Stimulated activated CD8-positive, alpha-beta memory T cell treated with anti-CD3 and anti-CD28 coated beads, Interleukin-12 subunit alpha, Interleukin-12 subunit beta, amount 100 ng/mL, for 4 hours (primary cell): Measurements from ENCODE around the gene GDNF.
"Not testable (repeated sequence)": the region's sequence is repeated elsewhere in the genome, so short reads cannot be mapped to it uniquely, and the experiment has no call there.

Source experiments
- DNase-seq: peaks from one replicate; pipeline ENCODE4 v3.0.0-alpha.2; 2020; ENCODE audit warnings: low read depth

The GDNF gene, protein sequence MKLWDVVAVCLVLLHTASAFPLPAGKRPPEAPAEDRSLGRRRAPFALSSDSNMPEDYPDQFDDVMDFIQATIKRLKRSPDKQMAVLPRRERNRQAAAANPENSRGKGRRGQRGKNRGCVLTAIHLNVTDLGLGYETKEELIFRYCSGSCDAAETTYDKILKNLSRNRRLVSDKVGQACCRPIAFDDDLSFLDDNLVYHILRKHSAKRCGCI

DNA sequence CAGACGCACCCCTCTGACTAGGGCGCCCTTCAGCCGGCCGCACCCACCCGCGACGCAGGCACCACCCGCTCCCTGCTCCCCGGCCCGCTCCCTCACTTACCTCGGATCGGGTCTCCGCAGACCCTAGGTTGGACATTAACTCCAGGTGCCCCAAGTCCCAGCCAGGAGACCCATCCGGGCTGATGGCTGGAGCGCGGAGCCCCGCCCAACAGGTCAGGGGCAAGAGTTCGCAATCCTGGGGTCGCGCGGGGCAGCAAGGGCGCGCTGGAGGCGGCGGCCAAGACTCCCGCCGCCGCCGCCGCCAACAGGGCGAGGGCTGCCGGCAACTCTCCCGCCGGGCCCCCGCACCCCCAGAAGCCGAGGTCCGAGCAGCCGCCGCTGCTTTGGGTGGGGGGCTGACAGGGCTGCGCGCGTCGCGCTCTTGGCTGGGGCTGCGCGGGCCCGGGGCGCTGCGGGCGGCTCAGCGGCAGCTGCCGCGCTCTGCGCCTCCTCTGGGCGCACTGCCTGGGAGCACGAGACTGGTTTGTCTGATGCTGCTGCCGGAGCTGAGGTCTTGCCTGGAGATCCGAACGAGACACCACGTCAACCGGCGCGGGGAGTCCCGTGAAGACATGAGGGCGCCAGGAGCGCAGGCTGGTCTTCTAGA, at the start of gene GDNF:
TSS of gene GDNF (minus strand) at position 635 of the 646 bp plus-strand sequence. CDS start 5,245 bp downstream, outside the sequence.
- no peak for DNase-seq

DNA sequence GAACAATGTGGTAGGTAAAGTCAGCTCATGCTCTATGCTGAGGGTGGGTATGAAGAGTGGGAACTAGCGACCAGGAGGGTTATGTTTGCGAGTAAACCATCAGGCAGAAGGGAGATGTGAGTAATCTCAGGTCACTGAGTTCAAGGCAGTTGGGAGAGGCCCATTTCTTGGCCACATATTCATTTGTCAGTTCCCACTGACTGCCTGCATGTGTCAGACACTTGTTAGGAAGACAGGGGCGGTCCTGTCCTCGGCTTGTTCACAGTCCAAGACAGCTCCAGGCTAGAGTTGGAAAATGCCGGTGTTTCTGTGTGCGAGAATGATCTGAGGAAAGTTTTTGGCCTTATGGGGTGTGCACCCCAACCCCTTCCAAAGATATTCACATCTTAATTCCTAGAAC, 48.6 kb upstream of the GDNF start:
- no peak for DNase-seq

DNA sequence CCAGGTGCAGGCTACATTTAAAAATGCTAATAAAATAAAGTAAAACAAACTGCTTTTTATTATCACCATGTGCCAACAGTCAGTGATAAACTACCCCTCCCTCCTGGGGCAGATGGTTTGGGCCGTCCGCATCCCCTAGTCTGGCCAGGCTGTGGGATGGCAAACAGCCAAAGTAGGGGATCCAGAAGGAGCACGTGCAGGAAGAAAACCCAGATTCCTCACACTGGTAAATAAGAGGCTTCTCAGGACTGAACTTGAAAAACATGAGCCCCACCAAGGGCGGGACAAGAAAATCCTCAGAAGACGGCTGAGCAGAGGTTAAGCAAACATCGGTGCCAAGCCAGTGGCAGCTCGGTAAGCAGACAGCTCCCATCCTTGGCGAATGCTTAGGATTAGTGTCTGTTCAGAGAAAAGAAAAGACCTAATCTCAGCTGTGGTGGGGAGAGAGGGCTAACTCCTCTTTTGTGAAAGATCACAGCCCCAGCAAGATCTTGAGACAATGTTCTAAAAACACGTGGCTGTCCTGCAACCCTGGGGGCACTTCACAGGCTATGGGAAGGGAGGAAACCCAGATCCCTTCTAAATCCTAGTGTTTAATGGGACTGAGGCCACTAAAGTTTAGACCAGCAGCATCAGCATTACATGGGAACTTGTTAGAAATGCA, 46.5 kb upstream of the GDNF start:
- DNase-seq, result no peak

DNA sequence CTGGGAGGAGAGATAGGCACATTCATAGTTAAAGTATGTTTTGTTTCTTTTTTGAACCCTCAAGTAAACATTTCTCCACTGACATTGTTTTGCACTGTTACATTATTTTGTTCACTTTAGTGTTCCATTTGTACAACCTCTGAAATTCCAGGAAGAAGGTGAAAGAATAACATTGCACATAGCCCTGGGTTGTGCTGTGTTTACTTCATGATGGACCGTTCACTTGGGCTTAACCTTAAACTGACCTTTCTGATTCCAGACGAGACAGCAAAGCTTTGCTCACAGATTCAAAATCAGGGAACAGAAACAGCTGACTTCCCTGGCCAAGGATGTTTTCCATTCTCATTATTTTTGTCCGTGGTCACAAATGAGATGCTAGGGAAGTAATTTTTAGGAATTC, 42.8 kb upstream of the GDNF start:
- DNase-seq, result no peak

DNA sequence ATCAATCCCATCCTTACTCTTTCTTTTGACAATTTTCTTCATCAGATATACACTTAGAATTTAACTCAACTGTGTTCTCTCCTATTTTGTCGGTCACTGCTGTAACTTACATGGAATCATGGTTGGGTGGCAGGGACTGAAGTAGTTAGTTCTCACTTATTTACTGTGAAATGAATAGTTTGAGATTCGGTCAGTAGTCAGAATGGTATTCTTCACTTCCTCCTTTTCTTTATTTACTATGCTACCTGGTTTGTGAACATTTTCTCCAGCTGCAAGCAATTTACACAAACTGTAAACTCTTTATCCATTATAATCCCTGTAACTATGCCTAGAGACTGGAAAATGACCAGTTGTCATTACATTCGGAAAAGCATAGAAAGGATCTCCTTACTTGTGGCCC, 41.5 kb upstream of the GDNF start:
- DNase-seq, result no peak

DNA sequence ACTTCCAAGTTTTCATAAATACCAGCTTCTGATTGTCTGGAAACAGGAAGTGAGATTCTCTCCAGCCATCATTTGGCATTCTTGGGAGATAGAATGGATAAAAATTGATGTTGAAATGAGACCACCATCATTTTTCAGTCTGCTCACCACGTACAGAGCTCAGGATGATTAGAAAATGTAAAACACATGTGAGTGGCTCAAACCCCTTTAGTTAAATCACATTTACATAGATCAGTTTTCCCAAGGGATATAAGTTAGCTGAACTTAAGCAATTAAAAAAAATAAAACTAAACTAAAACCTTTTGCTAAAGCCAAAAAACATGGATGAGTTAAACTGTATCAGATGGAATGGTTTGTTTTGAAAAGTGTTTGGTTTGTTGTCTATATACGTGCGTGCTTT, 37.1 kb upstream of the GDNF start:
- DNase-seq, result no peak

DNA sequence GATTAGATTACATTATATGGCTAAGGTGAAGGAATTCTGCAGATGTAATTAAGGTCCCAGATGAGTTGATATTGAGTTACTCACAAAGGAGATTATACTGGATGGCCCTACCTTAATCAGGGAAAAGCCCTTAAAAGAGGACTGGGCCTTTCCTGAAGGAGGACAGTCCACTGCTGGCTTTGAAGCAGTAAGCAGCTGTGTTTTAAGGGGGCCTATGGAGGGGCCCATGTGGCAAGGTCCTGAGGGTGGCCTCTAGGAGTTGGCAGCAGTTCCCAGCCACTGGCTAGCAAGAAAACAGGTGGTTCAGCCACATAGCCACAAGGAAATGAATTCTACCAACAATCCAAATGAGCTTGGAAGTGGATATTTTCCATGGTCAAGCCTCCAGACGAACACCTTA, 36.4 kb upstream of the GDNF start:
- no peak for DNase-seq

DNA sequence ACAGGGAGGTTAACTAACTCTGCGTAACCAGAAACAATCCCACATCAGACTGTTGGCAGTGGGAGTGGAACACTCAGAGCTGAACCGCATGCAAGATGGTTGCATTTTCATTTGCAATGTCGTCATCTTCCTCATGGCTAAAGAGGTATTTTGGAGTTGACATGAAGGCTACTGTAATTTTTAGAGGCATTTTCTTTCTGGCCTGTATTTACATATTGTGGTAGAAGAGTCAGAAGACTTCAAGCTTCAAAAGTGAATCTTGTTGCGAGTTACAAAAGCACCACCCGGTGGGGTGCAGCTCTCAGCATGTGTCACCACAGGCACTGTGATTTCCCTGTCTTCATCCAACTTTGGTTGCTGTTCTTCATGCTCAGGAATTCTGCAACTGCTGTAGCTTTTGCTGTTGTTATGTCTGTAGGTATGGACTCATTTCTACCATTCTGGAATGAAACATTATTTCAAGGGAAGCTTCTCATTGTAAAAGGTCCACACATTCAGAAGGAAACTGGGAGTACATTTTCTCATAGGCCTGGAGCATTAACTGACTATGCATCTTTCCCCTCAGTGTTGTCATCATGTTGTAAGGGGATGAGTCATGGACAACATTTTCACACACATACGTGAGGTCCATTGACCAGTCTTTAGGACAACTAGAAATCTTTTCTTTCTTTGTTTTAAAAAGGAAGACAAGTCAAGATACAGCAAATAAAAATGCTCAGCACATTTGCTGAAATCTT, 35.4 kb upstream of the GDNF start:
- no peak for DNase-seq

DNA sequence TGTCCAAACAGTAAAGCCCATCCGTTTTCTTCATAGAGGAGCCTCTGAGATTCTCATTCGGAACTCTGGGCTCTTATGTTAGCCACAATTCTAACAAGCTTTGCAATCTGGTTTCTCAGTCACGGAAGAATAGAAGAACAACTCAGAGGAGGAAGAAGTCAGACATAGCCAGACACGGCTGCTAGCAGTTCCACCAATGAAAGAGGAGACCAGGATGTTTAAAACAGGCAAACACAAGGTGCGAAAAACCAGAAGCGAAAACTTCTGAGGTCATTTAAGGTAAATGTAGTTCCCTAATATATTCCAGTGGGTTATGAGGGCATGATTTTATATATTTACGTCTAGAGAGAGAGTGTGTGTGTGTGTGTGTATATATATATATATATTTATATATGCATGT, 34.1 kb upstream of the GDNF start:
- DNase-seq, result no peak

DNA sequence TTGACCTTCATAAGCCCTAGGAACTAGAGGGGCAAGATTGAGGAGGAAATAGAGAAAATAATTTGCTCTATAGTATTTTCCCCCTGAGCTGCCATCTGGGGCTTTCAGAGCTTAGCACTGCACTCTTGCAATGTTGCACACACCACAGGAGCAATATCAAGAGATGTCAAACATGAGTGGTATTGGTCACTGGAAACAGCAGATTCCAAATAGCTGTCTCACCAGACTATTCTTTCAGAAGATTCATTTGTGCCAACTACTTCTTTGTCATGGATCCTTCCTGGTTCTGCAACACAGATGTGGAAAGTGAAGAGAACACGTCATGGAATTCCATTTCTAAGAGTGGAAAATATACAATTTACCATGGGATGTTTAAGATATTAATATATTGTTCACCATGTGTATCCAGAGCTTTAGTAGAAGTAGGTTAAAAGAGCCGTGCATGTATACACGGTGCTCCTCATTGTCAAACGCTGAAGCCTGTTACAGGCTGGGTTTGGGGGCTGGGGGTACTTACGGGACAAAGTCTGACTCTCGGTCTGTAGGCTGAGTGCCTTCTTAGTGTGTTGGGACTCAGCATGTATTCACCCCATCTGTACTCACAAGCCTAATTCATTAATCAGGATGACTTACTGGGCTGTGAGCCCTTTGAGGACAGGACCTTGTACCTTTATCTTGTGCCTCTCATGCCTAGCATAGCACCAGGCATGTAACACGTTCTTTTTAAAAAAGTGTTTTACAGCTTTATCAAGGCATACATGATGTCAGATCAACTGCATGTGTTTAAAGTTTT, 31.4 kb upstream of the GDNF start:
- DNase-seq, result no peak

DNA sequence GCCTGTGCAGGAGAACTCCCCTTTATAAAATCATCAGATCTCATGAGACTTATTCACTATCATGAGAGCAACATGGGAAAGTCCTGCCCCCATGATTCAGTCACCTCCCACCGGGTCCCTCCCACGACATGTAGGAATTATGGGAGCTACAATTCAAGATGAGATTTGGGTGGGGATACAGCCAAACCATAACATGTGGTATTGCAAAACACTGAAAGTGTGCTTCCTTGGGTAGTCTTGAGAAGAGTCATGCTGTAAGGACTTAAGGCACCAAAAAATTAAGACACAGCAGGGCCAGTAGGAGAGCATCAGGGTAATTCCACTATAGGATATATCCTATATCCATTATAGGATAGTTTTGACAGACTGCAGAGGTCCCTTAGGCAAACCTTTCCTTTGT, 29.4 kb upstream of the GDNF start:
- DNase-seq, result no peak

DNA sequence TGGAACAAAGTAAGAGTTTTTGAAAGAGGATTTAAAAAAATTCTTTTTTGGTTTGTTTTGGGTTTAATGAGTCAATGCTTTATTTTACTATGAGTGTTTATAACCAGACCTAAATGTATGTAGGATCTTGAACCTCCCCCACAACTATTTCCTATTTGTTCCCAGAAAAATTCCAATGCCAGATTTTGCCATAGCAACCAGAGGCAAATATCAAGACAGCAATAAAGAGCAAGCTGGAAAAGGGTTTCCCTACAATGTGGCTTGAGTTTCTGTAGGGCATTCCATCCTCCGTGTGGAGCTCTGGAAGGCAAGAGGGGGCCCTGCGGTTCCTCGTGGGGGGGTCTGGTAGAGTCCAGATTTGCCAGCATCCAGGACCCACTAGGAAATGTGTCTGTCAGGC, 27.8 kb upstream of the GDNF start:
- DNase-seq, result no peak

DNA sequence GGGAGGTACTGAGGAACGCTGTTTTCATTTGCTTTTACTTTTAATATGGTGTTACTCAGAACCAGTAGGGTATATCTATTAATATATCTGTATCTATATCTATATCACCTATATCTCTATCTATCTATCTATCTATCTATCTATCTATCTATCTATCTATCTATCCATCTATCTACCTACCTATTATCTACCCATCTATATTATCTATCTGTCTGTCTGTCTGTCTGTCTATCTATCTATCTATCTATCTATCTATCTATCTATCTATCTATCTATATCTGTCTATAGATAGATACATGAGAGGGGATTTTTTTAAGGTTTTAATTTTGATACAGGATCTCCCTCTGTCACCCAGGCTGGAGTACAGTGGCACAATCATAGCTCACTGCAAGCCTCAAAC, 23.1 kb upstream of the GDNF start:
- DNase-seq, result not testable (repeated sequence)

DNA sequence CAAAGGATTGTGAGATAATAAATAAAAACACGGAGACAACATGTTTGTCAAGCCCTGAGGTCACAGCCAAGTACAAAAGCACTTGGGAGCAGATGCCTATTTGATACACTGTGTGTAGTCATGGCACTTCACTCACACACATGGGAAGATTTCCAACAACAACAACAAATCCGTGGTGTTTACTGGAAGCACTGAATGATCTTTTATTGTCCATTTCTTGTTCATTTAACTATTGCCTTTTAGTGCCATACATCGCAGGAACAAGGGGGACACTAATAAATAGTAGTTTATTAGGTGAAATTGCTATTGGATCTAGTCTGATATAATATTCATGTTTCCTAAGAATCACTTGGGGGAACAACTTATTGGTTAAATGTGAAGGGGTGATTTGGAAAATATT, 20.4 kb upstream of the GDNF start:
- DNase-seq, result no peak

DNA sequence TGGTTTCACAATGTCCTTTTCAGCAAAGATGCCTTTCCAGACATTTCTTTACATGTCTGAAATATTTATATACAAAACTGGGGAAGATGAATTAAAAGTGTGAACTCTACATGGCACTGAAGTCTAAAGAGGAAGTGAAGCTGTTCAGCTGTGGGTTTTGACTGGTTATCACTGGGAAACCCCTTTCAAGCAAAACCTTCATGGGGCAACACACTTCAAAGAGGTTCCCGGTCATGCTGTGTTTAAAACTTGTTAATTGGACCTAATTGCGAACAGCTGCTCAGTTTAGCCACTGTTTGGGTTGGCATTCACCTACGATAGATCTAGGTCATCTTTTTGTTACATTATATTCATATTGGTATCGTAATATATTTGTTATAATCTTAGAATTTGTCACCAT, 20.0 kb upstream of the GDNF start:
- DNase-seq, result no peak

DNA sequence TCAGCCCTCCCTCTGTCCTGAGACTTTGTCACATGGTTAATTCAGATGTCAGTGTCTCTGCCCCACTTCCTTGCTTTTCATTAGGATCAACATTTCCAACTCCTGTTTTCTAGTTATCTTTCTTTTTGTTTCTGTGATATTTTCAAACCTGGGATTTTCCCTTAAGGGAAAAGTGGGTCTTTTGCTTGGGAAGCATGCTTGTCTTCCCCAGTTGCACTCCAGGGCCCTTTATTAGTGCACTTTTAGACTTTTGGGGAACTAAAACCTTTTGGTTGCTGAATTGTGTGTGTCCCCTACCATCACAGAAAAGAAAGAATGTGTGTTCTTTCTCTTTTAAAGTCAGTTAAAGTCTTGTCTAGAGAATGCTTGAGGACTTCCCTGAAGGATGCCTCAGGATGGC, 18.4 kb upstream of the GDNF start:
- DNase-seq, result no peak

DNA sequence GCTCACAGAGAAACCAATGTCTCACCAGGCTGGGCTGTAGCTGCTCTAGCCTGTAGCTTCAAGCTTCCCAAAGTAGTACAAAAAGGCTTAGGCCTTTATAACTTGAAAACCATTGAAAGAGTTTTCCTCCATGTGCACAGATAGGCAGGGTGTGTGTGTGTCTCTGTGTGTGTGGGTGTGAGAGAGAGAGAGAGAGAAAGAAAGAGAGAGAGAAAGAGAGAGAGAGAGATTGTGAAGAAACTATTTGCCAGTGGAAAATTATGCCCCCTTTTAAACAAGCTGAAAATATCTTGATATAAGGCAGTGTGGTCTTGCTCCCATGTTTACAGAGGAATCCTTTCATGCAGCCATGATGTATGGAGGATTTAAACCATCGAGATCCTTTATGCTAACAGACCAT, 17.9 kb upstream of the GDNF start:
- no peak for DNase-seq

DNA sequence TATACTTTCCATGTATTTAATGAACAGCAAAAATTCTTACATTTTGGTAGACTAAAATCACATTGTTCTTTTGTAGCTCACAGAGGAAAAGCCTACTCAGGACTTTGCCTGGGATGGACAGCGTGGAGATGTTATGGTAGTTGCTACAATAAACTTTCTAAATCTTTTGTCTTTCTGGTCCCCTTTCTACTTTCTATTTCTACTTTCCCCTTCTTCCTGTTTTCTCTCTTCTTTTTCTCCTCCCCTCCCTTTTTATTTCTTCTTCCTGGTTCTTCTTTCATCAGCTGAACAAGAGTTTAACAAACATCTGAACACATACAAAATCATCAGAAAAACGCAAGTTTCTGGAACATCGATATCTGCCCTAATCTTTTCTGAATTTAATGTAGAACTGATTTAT, 15.6 kb upstream of the GDNF start:
- no peak for DNase-seq

DNA sequence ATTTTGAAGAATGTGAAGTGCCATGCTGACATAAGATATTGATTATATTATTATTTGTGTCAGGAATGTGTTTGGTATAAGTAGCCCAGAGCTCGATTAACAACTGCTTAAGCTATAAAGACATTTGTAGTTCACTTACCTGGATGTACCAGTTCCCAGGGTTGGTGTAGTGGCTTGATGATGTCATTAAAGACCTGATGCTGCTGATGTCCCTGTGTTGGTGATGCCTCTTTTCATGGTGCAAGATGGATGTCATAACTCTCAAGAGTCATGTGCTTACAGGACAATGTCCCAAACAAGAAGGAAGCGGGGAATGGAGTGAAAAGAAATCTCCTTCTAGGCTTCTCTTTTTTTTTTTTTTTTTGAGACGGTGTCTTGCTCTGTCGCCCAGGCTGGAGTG, 11.5 kb upstream of the GDNF start:
- DNase-seq, result no peak

DNA sequence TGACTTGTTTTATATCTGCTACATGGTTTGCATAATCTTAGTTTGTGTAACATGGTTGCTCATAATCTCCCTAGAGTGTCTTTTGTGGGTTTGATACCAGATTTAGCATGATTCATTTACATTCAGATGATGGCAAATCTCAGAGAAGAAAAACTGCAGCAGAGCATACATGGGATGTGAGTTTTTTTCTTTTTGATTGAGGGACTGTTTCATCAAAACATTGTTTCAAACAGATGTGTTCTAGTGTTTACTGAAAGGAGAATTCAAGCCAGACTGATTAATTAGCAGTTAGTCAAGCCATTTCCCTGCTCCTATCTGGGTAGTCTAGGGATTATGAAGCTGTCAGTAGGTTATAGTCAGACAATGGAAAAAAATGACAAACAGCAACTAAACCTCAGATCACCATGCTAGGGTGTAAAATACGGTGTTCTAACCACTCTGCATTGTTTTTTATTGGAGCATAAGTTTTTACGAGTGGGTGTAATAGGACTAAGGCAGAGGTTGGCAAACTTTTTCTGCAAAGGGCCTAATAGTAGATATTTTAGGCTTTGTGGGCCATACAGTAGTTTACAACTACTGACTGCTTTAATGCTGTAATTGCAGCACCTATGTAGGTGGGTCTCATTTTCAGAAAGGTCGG, 10.5 kb upstream of the GDNF start:
- DNase-seq, result no peak

DNA sequence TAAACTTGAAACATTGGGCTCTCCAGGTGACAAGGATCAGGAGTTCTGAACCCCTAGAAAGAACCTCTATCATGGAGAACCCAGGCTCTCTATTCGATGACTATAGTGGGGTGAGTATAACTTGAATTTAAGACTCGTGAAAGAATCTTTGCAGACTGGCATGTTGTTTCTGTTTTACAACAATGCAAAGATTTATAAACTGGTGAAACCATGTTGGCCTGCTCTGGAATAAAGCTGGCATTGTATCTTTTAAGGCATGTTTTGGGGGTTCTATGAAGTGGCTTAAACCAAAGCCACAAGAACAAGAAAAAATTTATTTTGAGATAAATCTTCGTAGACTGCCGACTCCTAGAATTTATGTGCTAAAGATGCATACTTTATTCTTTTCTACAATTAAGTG, 9.8 kb upstream of the GDNF start:
- no peak for DNase-seq

DNA sequence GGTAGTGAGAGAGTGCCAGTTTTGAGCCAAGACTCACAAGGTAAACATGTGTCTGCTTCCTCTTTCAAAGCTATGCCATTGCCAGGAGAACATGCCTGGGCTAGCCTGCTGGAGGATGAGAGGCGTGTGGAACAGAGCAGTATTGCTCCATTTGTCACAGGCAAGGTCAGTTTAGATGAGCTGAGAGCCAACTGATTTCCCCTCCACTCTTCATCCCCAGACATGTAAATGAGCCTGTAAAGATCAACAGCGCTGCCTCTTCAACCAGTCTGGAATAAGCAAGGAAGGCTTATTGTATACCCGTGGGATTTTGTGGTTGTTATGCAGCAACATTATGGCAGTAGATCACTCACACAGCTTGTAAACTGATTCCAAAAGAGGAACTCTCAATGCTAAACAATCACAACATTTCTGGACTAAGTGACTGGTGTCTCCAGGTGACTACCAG, 8.2 kb upstream of the GDNF start:
- DNase-seq, result no peak
